BLaER1 (cell line): ENCODE data around the gene WDR12.
"Not testable (repeated sequence)": the region's sequence is repeated elsewhere in the genome, so short reads cannot be mapped to it uniquely, and the experiment has no call there.

Experiments used
- H3K27ac ChIP-seq: shearing (Covaris generic); formaldehyde crosslinking; 2 replicates; pipeline ENCODE4 v1.8.1; 2022
- H3K27me3 ChIP-seq: shearing (Covaris generic); formaldehyde crosslinking; 2 replicates; pipeline ENCODE4 v1.8.1; 2022
- H3K36me3 ChIP-seq: shearing (Covaris generic); formaldehyde crosslinking; 2 replicates; pipeline ENCODE4 v1.8.1; 2022
- H3K4me1 ChIP-seq: shearing (Covaris generic); formaldehyde crosslinking; 2 replicates; pipeline ENCODE4 v1.8.1; 2022
- H3K4me2 ChIP-seq: shearing (Covaris generic); formaldehyde crosslinking; 2 replicates; pipeline ENCODE4 v1.8.1; 2022
- H3K4me3 ChIP-seq: shearing (Covaris generic); formaldehyde crosslinking; 2 replicates; pipeline ENCODE4 v1.8.1; 2022
- H3K9ac ChIP-seq: shearing (Covaris generic); formaldehyde crosslinking; 2 replicates; pipeline ENCODE4 v1.8.1; 2022
- H3K9me3 ChIP-seq: shearing (Covaris generic); formaldehyde crosslinking; 2 replicates; pipeline ENCODE4 v1.8.1; 2022
- H4K20me1 ChIP-seq: shearing (Covaris generic); formaldehyde crosslinking; 2 replicates; pipeline ENCODE4 v1.8.1; 2022
- Cebpa-rat ChIP-seq: shearing (Covaris generic); IDR thresholded peaks from 2 replicates; pipeline ENCODE4 v1.8.1; 2022

Gene WDR12

GRCh38 chr2:202858601-202859000 lies 52.9 kb downstream of the WDR12 start:
- Histone ChIP-seq H3K4me2 (no peak overlapping the region), H3K4me3 (no peak overlapping the region)
- no peak for TF ChIP-seq Cebpa-rat

GRCh38 chr2:202849343-202849742 lies 62.1 kb downstream of the WDR12 start:
- not testable (repeated sequence) for H3K4me1 ChIP-seq, H3K4me3 ChIP-seq, H3K36me3 ChIP-seq, H3K9ac ChIP-seq, H4K20me1 ChIP-seq, H3K9me3 ChIP-seq, H3K27me3 ChIP-seq, H3K27ac ChIP-seq, H3K4me2 ChIP-seq

More at GRCh38 chr2:202858601-202859000, 52.9 kb downstream of the WDR12 start:
- Histone ChIP-seq H3K27ac (no peak overlapping the region), H3K4me1 (no peaks in the 10 kb centered on the region), H4K20me1 (no peaks in the 10 kb centered on the region), H3K27me3 (no peaks in the 10 kb centered on the region), H3K9ac (no peak overlapping the region), H3K36me3 (no peaks in the 10 kb centered on the region), H3K9me3 (peaks cover 3% of the 10 kb centered on the region; the same call in 1 of the 2 replicates)

GRCh38 chr2:202848813-202849212 lies 62.7 kb downstream of the WDR12 start:
- no peak overlapping the region for H3K27ac ChIP-seq
- H3K9ac ChIP-seq: no peak overlapping the region
- no peak overlapping the region for H3K4me3 ChIP-seq
- H3K4me2 ChIP-seq: no peak overlapping the region
- H4K20me1 ChIP-seq: no peaks in the 10 kb centered on the region
- H3K9me3 ChIP-seq: peaks cover 2% of the 10 kb centered on the region; the same call in 1 of the 2 replicates
- H3K4me1 ChIP-seq: no peaks in the 10 kb centered on the region
- H3K27me3 ChIP-seq: no peaks in the 10 kb centered on the region
- no peaks in the 10 kb centered on the region for H3K36me3 ChIP-seq
- TF ChIP-seq Cebpa-rat: no peak

GRCh38 chr2:202847693-202848524 lies 63.6 kb downstream of the WDR12 start:
- Histone ChIP-seq H3K4me2 (no peak overlapping the region), H3K27ac (no peak overlapping the region), H3K9me3 (peaks cover 11% of the 10 kb centered on the region), H3K27me3 (no peaks in the 10 kb centered on the region), H4K20me1 (no peaks in the 10 kb centered on the region), H3K4me3 (no peak overlapping the region), H3K4me1 (no peaks in the 10 kb centered on the region), H3K36me3 (no peaks in the 10 kb centered on the region), H3K9ac (no peak overlapping the region)
- no peak for TF ChIP-seq Cebpa-rat

- TF ChIP-seq Cebpa-rat: no peak
- Histone ChIP-seq H3K27ac (no peak overlapping the region), H3K4me3 (no peak overlapping the region), H3K4me1 (no peaks in the 10 kb centered on the region), H4K20me1 (no peaks in the 10 kb centered on the region), H3K4me2 (no peak overlapping the region), H3K9ac (no peak overlapping the region), H3K36me3 (no peaks in the 10 kb centered on the region), H3K9me3 (peaks cover 27% of the 10 kb centered on the region), H3K27me3 (no peaks in the 10 kb centered on the region)
Observed at GRCh38 chr2:202844656-202845055, 66.8 kb downstream of the WDR12 start.

GRCh38 chr2:202842690-202843089 lies 68.8 kb downstream of the WDR12 start:
- Histone ChIP-seq H3K36me3 (no peaks in the 10 kb centered on the region), H3K9ac (no peak overlapping the region), H3K4me2 (no peak overlapping the region), H3K27ac (no peak overlapping the region), H3K27me3 (no peaks in the 10 kb centered on the region), H3K9me3 (peaks cover 26% of the 10 kb centered on the region), H3K4me1 (no peaks in the 10 kb centered on the region), H3K4me3 (no peak overlapping the region), H4K20me1 (no peaks in the 10 kb centered on the region)
- no peak for TF ChIP-seq Cebpa-rat

- no peaks in the 10 kb centered on the region for H3K36me3 ChIP-seq
- no peak overlapping the region for H3K9ac ChIP-seq
- H3K27me3 ChIP-seq: no peaks in the 10 kb centered on the region
- no peaks in the 10 kb centered on the region for H3K4me1 ChIP-seq
- no peaks in the 10 kb centered on the region for H4K20me1 ChIP-seq
- H3K4me2 ChIP-seq: no peak overlapping the region
- H3K4me3 ChIP-seq: no peak overlapping the region
- no peak for TF ChIP-seq Cebpa-rat
- H3K27ac ChIP-seq: no peak overlapping the region
- peaks cover 25% of the 10 kb centered on the region for H3K9me3 ChIP-seq
Observed at GRCh38 chr2:202841090-202841867, 70.2 kb downstream of the WDR12 start.

GRCh38 chr2:202831242-202832220 lies 79.9 kb downstream of the WDR12 start:
- no peak overlapping the region for H3K27ac ChIP-seq
- no peaks in the 10 kb centered on the region for H3K27me3 ChIP-seq
- peak overlapping the region; percentile 1; the same call in 1 of the 2 replicates for H3K4me2 ChIP-seq
- H3K4me3 ChIP-seq: no peak overlapping the region
- no peak overlapping the region for H3K9ac ChIP-seq
- no peaks in the 10 kb centered on the region for H3K9me3 ChIP-seq
- H3K4me1 ChIP-seq: peaks cover 6% of the 10 kb centered on the region; the same call in 1 of the 2 replicates
- TF ChIP-seq Cebpa-rat: no peak
- no peaks in the 10 kb centered on the region for H3K36me3 ChIP-seq
- no peaks in the 10 kb centered on the region for H4K20me1 ChIP-seq

- no peaks in the 10 kb centered on the region for H3K27me3 ChIP-seq
- no peak overlapping the region for H3K4me3 ChIP-seq
- no peak overlapping the region for H3K9ac ChIP-seq
- no peaks in the 10 kb centered on the region for H4K20me1 ChIP-seq
- H3K36me3 ChIP-seq: no peaks in the 10 kb centered on the region
- no peak for TF ChIP-seq Cebpa-rat
- H3K27ac ChIP-seq: no peak overlapping the region
- peaks cover 20% of the 10 kb centered on the region for H3K4me1 ChIP-seq
- H3K4me2 ChIP-seq: no peak overlapping the region
- no peaks in the 10 kb centered on the region for H3K9me3 ChIP-seq
Observed at GRCh38 chr2:202824901-202825300, 86.6 kb downstream of the WDR12 start.
